Measurements from ENCODE around the gene FRRS1.

The FRRS1 gene

GRCh38 chr1:99672530-99673213 is 93.8 kb downstream of the FRRS1 start:
- WGBS, 2 experiments: 94 to 96% methylated on average over 4 to 6 of the region's 6 CpGs
- no peaks in the 10 kb centered on the region for H3K36me3 ChIP-seq (ENCODE audit: control insufficient read depth, insufficient read depth, low read length)
- no peaks in the 10 kb centered on the region for H3K27me3 ChIP-seq (ENCODE audit: control insufficient read depth, insufficient read depth, low read length, poor library complexity, severe bottlenecking)
- no peak overlapping the region for H3K4me3 ChIP-seq (ENCODE audit: insufficient read depth, low read depth, low read length)
- no peaks in the 10 kb centered on the region for H3K4me1 ChIP-seq (ENCODE audit: control insufficient read depth, insufficient read depth, low read length)
- H3K27ac ChIP-seq (ENCODE audit: insufficient read depth, low read depth, low read length, poor library complexity, severe bottlenecking): no peak overlapping the region
- H3K9me3 ChIP-seq (ENCODE audit: control insufficient read depth, low read length): no peaks in the 10 kb centered on the region

- H3K36me3 ChIP-seq (ENCODE audit: control insufficient read depth, insufficient read depth, low read length): no peaks in the 10 kb centered on the region
- no peaks in the 10 kb centered on the region for H3K4me1 ChIP-seq (ENCODE audit: control insufficient read depth, insufficient read depth, low read length)
- H3K9me3 ChIP-seq (ENCODE audit: control insufficient read depth, low read length): no peaks in the 10 kb centered on the region
- 88% methylated on average over 4 of the region's 4 CpGs for WGBS, 2 experiments
- no peak overlapping the region for H3K27ac ChIP-seq (ENCODE audit: insufficient read depth, low read depth, low read length, poor library complexity, severe bottlenecking)
- no peaks in the 10 kb centered on the region for H3K27me3 ChIP-seq (ENCODE audit: control insufficient read depth, insufficient read depth, low read length, poor library complexity, severe bottlenecking)
- no peak overlapping the region for H3K4me3 ChIP-seq (ENCODE audit: insufficient read depth, low read depth, low read length)
Measured at GRCh38 chr1:99672038-99672437, 94.4 kb downstream of the FRRS1 start.

GRCh38 chr1:99670583-99670982 is 95.9 kb downstream of the FRRS1 start:
- H3K27ac ChIP-seq (ENCODE audit: insufficient read depth, low read depth, low read length, poor library complexity, severe bottlenecking): no peak overlapping the region
- no peaks in the 10 kb centered on the region for H3K9me3 ChIP-seq (ENCODE audit: control insufficient read depth, low read length)
- no peaks in the 10 kb centered on the region for H3K36me3 ChIP-seq (ENCODE audit: control insufficient read depth, insufficient read depth, low read length)
- no peaks in the 10 kb centered on the region for H3K4me1 ChIP-seq (ENCODE audit: control insufficient read depth, insufficient read depth, low read length)
- 87 to 91% methylated on average over 1 of the region's 1 CpG for WGBS, 2 experiments
- no peak overlapping the region for H3K4me3 ChIP-seq (ENCODE audit: insufficient read depth, low read depth, low read length)
- no peaks in the 10 kb centered on the region for H3K27me3 ChIP-seq (ENCODE audit: control insufficient read depth, insufficient read depth, low read length, poor library complexity, severe bottlenecking)

GRCh38 chr1:99669821-99670220 is 96.6 kb downstream of the FRRS1 start:
- Histone ChIP-seq H3K4me3 (ENCODE audit: insufficient read depth, low read depth, low read length) (no peak overlapping the region), H3K9me3 (ENCODE audit: control insufficient read depth, low read length) (no peaks in the 10 kb centered on the region), H3K36me3 (ENCODE audit: control insufficient read depth, insufficient read depth, low read length) (no peaks in the 10 kb centered on the region), H3K27ac (ENCODE audit: insufficient read depth, low read depth, low read length, poor library complexity, severe bottlenecking) (no peak overlapping the region), H3K4me1 (ENCODE audit: control insufficient read depth, insufficient read depth, low read length) (no peaks in the 10 kb centered on the region), H3K27me3 (ENCODE audit: control insufficient read depth, insufficient read depth, low read length, poor library complexity, severe bottlenecking) (no peaks in the 10 kb centered on the region)
- 94 to 100% methylated on average over 2 of the region's 2 CpGs for WGBS, 2 experiments

- no peaks in the 10 kb centered on the region for H3K4me1 ChIP-seq (ENCODE audit: control insufficient read depth, insufficient read depth, low read length)
- no peak overlapping the region for H3K27ac ChIP-seq (ENCODE audit: insufficient read depth, low read depth, low read length, poor library complexity, severe bottlenecking)
- H3K9me3 ChIP-seq (ENCODE audit: control insufficient read depth, low read length): no peaks in the 10 kb centered on the region
- H3K4me3 ChIP-seq (ENCODE audit: insufficient read depth, low read depth, low read length): no peak overlapping the region
- WGBS, 2 experiments: 89 to 90% methylated on average over 4 of the region's 4 CpGs
- H3K27me3 ChIP-seq (ENCODE audit: control insufficient read depth, insufficient read depth, low read length, poor library complexity, severe bottlenecking): no peaks in the 10 kb centered on the region
- no peaks in the 10 kb centered on the region for H3K36me3 ChIP-seq (ENCODE audit: control insufficient read depth, insufficient read depth, low read length)
Measured at GRCh38 chr1:99669376-99669775, 97.1 kb downstream of the FRRS1 start.

GRCh38 chr1:99665212-99665611 is 101.2 kb downstream of the FRRS1 start:
- Histone ChIP-seq H3K36me3 (ENCODE audit: control insufficient read depth, insufficient read depth, low read length) (no peaks in the 10 kb centered on the region), H3K9me3 (ENCODE audit: control insufficient read depth, low read length) (no peaks in the 10 kb centered on the region), H3K4me1 (ENCODE audit: control insufficient read depth, insufficient read depth, low read length) (no peaks in the 10 kb centered on the region), H3K27ac (ENCODE audit: insufficient read depth, low read depth, low read length, poor library complexity, severe bottlenecking) (no peak overlapping the region), H3K27me3 (ENCODE audit: control insufficient read depth, insufficient read depth, low read length, poor library complexity, severe bottlenecking) (no peaks in the 10 kb centered on the region), H3K4me3 (ENCODE audit: insufficient read depth, low read depth, low read length) (no peak overlapping the region)
- no CpG with 5 or more reads among the region's 1 CpG for WGBS, 2 experiments

GRCh38 chr1:99663501-99663900 is 102.9 kb downstream of the FRRS1 start:
- H3K27me3 ChIP-seq (ENCODE audit: control insufficient read depth, insufficient read depth, low read length, poor library complexity, severe bottlenecking): no peaks in the 10 kb centered on the region
- no peaks in the 10 kb centered on the region for H3K9me3 ChIP-seq (ENCODE audit: control insufficient read depth, low read length)
- H3K4me1 ChIP-seq (ENCODE audit: control insufficient read depth, insufficient read depth, low read length): no peaks in the 10 kb centered on the region
- H3K4me3 ChIP-seq (ENCODE audit: insufficient read depth, low read depth, low read length): no peak overlapping the region
- no peaks in the 10 kb centered on the region for H3K36me3 ChIP-seq (ENCODE audit: control insufficient read depth, insufficient read depth, low read length)
- WGBS, 2 experiments: 84 to 97% methylated on average over 2 of the region's 2 CpGs
- no peak overlapping the region for H3K27ac ChIP-seq (ENCODE audit: insufficient read depth, low read depth, low read length, poor library complexity, severe bottlenecking)

- WGBS, 2 experiments: 58 to 75% methylated on average over 2 to 3 of the region's 3 CpGs
- Histone ChIP-seq H3K36me3 (ENCODE audit: control insufficient read depth, insufficient read depth, low read length) (no peaks in the 10 kb centered on the region), H3K9me3 (ENCODE audit: control insufficient read depth, low read length) (no peaks in the 10 kb centered on the region), H3K4me3 (ENCODE audit: insufficient read depth, low read depth, low read length) (no peak overlapping the region), H3K4me1 (ENCODE audit: control insufficient read depth, insufficient read depth, low read length) (no peaks in the 10 kb centered on the region), H3K27ac (ENCODE audit: insufficient read depth, low read depth, low read length, poor library complexity, severe bottlenecking) (no peak overlapping the region), H3K27me3 (ENCODE audit: control insufficient read depth, insufficient read depth, low read length, poor library complexity, severe bottlenecking) (no peaks in the 10 kb centered on the region)
Measured at GRCh38 chr1:99662539-99663080, 103.8 kb downstream of the FRRS1 start.

GRCh38 chr1:99661780-99662179 is 104.7 kb downstream of the FRRS1 start:
- Histone ChIP-seq H3K9me3 (ENCODE audit: control insufficient read depth, low read length) (no peaks in the 10 kb centered on the region), H3K36me3 (ENCODE audit: control insufficient read depth, insufficient read depth, low read length) (no peaks in the 10 kb centered on the region), H3K27me3 (ENCODE audit: control insufficient read depth, insufficient read depth, low read length, poor library complexity, severe bottlenecking) (no peaks in the 10 kb centered on the region), H3K4me1 (ENCODE audit: control insufficient read depth, insufficient read depth, low read length) (no peaks in the 10 kb centered on the region), H3K27ac (ENCODE audit: insufficient read depth, low read depth, low read length, poor library complexity, severe bottlenecking) (no peak overlapping the region), H3K4me3 (ENCODE audit: insufficient read depth, low read depth, low read length) (no peak overlapping the region)
- 86 to 87% methylated on average over 3 of the region's 3 CpGs for WGBS, 2 experiments

GRCh38 chr1:99660496-99660895 is 105.9 kb downstream of the FRRS1 start:
- no peaks in the 10 kb centered on the region for H3K36me3 ChIP-seq (ENCODE audit: control insufficient read depth, insufficient read depth, low read length)
- H3K27ac ChIP-seq (ENCODE audit: insufficient read depth, low read depth, low read length, poor library complexity, severe bottlenecking): no peak overlapping the region
- no peak overlapping the region for H3K4me3 ChIP-seq (ENCODE audit: insufficient read depth, low read depth, low read length)
- no peaks in the 10 kb centered on the region for H3K9me3 ChIP-seq (ENCODE audit: control insufficient read depth, low read length)
- no peaks in the 10 kb centered on the region for H3K4me1 ChIP-seq (ENCODE audit: control insufficient read depth, insufficient read depth, low read length)
- no peaks in the 10 kb centered on the region for H3K27me3 ChIP-seq (ENCODE audit: control insufficient read depth, insufficient read depth, low read length, poor library complexity, severe bottlenecking)
- WGBS, 2 experiments: 92 to 93% methylated on average over 2 of the region's 2 CpGs
